Panc1 (cell line): ENCODE data around the gene NOTCH1. TPM values are rescaled to one million over a fixed set of nuclear protein-coding genes. Genes with fewer than 3 reads are reported as not detected.

ENCODE experiments used
- ATAC-seq: fragments of 200-7000 bp; cut with Tn5 transposase; 2 replicates; pipeline ENCODE4 v1.9.1; 2020; ENCODE audit warnings: mild to moderate bottlenecking, moderate library complexity
- BruUV-seq: library from RNA; stranded (reverse); fragments of 400-500 nt; replicated peaks from 2 replicates; lab custom pipeline; 2021; lab: Mats Ljungman, UMichigan
- CTCF ChIA-PET: fragments of 300-600 bp; sonication (Branson Sonifier 250); formaldehyde crosslinking; loops from one replicate; lab custom pipeline; 2022; ENCODE audit warnings: antibody characterized with exemption; lab: Charles Lee
- POLR2A ChIA-PET: fragments of 300-600 bp; sonication (Branson Sonifier 250); formaldehyde crosslinking; loops from one replicate; lab custom pipeline; 2022; ENCODE audit warnings: antibody characterized with exemption; lab: Charles Lee
- DNase-seq: peaks from one replicate; pipeline ENCODE4 v3.0.0-alpha.2; 2010; ENCODE audit warnings: low read depth, low spot score
- H3K27ac ChIP-seq: 2 replicates; pipeline ENCODE4 v1.5.1; 2011; ENCODE audit warnings: mild to moderate bottlenecking, low read length, inconsistent platforms
- H3K27me3 ChIP-seq: fragments of 200-500 bp; sonication (Bioruptor generic); 2 replicates; pipeline ENCODE4 v1.6.0; 2014; ENCODE audit warnings: low read length, inconsistent platforms; ENCODE audit not compliant: control insufficient read depth, insufficient read depth
- H3K36me3 ChIP-seq: fragments of 200-500 bp; sonication (Bioruptor generic); 2 replicates; pipeline ENCODE4 v1.5.1; 2014; ENCODE audit warnings: inconsistent platforms, mild to moderate bottlenecking, low read length, moderate library complexity; ENCODE audit not compliant: control insufficient read depth, insufficient read depth
- H3K4me1 ChIP-seq: 2 replicates; pipeline ENCODE4 v1.5.1; 2011; ENCODE audit warnings: inconsistent platforms, mild to moderate bottlenecking, low read length, moderate library complexity; ENCODE audit not compliant: control insufficient read depth, insufficient read depth
- H3K4me3 ChIP-seq, 2 experiments: 2 replicates each; pipeline ENCODE4 v1.5.1; 2011 to 2012; ENCODE audit warnings: low read depth in 2 of 2, low read length in 2 of 2, mild to moderate bottlenecking in 2 of 2, inconsistent platforms in 1 of 2, moderate library complexity in 1 of 2
- H3K9me3 ChIP-seq: fragments of 200-500 bp; sonication (Bioruptor generic); 2 replicates; pipeline ENCODE4 v1.5.1; 2014; ENCODE audit warnings: low read depth, mild to moderate bottlenecking, inconsistent platforms, low read length, moderate library complexity; ENCODE audit not compliant: control insufficient read depth, insufficient read depth
- POLR2AphosphoS5 ChIP-seq: IDR thresholded peaks from 2 replicates; pipeline ENCODE4 v1.6.1; 2012; ENCODE audit warnings: mild to moderate bottlenecking, low read depth, low read length, moderate library complexity
- SIN3A ChIP-seq: IDR thresholded peaks from 2 replicates; pipeline ENCODE4 v1.6.1; 2012; ENCODE audit warnings: low read depth, mild to moderate bottlenecking, low read length, moderate library complexity, borderline replicate concordance; ENCODE audit not compliant: insufficient read depth
- TCF7L2 ChIP-seq: IDR thresholded peaks from 2 replicates; pipeline ENCODE4 v1.6.1; 2011; ENCODE audit warnings: mild to moderate bottlenecking, low read depth, low read length, inconsistent platforms
- in situ Hi-C: cut with HindIII; loops from 2 replicates; pipeline ENCODE4 v1.10.0; 2016; ENCODE audit warnings: low sequenced_read_pairs, low pct_unique_long_range_greater_than_20kb
- intact Hi-C: fragments of 100-400 bp; cut with micrococcal nuclease; formaldehyde crosslinking; loops from one replicate; pipeline ENCODE4 v1.10.0; 2022; ENCODE audit not compliant: unreplicated experiment
- total RNA-seq: library from RNA; stranded (reverse); gene quantifications from one replicate; pipeline ENCODE4 v1.2.1, GENCODE V29; 2021; ENCODE audit not compliant: unreplicated experiment
- TF ChIP-seq, protein P1 (sequence below), 2 experiments: IDR thresholded peaks; 2 replicates each; pipeline ENCODE4 v1.6.1; 2011 to 2012; ENCODE audit warnings: low read depth in 2 of 2, control low read depth in 1 of 2, low read length in 1 of 2, mild to moderate bottlenecking in 1 of 2, moderate library complexity in 1 of 2; ENCODE audit not compliant: insufficient read depth in 1 of 2
- TF ChIP-seq, protein P2 (sequence below): fragments of 450-650 bp; IDR thresholded peaks from 2 replicates; pipeline ENCODE4 v1.5.1; 2017; ENCODE audit warnings: mild to moderate bottlenecking

Gene NOTCH1
- total RNA-seq, 1 experiment from 2014 or later: 13.4 TPM

DNA sequence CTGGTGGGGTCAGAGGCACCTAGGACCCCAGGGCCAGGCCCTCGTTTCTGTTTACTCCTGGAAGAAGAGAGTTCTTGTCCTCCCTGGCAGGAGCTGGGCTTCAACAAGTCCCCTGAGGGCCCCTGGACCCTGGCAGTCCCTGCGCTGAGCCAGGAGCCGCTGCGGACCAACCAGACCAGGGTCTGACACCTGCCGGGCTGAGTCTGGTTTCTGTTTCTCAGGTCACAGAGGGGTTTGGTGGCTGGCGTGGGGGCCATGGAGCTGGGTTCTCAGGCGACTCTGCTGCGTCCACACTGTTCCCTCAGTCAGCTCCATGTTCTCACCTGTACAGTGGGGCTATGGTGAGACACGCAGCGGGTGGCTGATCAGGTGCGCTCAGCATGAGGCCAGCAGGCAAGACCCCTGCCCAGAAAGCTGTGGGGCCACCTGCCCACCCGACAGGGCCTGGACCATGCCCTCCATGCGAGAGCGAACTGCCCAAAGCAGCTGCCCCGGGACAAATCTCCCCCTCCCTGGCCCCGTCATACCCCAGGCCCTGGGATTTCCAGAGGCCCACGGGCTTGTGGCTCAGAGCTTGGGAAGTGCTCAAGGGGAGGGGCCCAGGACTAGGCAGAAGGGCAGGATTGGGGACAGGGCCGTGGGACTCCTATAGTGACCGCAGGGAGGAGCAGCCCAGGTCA lies 17.9 kb upstream of the NOTCH1 start:
- BruUV-seq: no TSS peak
- in situ Hi-C loops: no loop called here

DNA sequence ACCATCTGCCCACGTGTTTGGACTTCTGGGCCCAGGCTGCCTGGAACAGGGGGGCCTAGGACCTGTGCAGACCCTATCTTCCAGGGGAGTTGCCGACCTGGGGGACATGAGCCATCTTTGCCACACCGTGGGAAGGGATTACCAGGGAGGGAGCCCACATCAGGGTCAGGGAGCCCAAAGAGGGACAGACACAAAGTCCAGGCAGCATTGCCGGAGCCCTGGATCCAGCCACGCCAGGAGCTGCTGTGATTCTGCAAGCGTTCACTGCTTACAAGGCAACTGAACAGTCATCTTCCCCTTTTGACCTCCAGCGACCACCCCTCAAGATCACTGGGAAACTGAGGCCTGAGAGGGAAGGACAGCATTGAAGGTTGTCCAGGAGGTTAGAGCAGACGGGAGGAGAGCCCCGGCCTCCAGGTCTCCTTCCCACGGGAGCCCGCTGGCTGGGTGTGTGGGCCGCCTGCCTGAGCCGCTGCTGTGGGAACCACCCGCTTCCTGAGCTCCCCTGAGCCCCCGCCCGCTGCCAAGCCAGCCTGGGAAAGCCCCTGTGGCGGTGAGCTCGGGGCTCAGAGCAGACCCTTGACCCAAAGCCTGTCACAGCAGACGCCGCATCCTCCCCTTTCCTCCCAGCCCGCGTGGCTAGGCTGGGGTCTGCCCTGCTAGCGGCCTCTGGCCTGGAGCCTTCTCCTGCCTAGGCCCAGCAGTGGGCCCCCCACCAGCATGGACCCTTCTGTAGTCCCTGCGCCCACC lies 17.1 kb upstream of the NOTCH1 start:
- in situ Hi-C loops: no loop called here
- H3K27ac ChIP-seq: no peak overlapping the region
- no peak for DNase-seq
- CTCF ChIA-PET: no interaction called here
- POLR2A ChIA-PET: no interaction called here
- peaks cover 4% of the 10 kb centered on the region for H3K4me1 ChIP-seq
- intact Hi-C loops: no loop called here
- no peak overlapping the region for H3K4me3 ChIP-seq
- H3K9me3 ChIP-seq: no peaks in the 10 kb centered on the region
- H3K36me3 ChIP-seq: no peaks in the 10 kb centered on the region
- no peaks in the 10 kb centered on the region for H3K27me3 ChIP-seq
- no TSS peak for BruUV-seq
- ATAC-seq: no peak
- TF ChIP-seq SIN3A (no peak), TCF7L2 (no peak), POLR2AphosphoS5 (no peak)
- TF ChIP-seq, protein P1, sequence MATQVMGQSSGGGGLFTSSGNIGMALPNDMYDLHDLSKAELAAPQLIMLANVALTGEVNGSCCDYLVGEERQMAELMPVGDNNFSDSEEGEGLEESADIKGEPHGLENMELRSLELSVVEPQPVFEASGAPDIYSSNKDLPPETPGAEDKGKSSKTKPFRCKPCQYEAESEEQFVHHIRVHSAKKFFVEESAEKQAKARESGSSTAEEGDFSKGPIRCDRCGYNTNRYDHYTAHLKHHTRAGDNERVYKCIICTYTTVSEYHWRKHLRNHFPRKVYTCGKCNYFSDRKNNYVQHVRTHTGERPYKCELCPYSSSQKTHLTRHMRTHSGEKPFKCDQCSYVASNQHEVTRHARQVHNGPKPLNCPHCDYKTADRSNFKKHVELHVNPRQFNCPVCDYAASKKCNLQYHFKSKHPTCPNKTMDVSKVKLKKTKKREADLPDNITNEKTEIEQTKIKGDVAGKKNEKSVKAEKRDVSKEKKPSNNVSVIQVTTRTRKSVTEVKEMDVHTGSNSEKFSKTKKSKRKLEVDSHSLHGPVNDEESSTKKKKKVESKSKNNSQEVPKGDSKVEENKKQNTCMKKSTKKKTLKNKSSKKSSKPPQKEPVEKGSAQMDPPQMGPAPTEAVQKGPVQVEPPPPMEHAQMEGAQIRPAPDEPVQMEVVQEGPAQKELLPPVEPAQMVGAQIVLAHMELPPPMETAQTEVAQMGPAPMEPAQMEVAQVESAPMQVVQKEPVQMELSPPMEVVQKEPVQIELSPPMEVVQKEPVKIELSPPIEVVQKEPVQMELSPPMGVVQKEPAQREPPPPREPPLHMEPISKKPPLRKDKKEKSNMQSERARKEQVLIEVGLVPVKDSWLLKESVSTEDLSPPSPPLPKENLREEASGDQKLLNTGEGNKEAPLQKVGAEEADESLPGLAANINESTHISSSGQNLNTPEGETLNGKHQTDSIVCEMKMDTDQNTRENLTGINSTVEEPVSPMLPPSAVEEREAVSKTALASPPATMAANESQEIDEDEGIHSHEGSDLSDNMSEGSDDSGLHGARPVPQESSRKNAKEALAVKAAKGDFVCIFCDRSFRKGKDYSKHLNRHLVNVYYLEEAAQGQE (IDR thresholded peaks at IDR 0.05; ENCODE audit: insufficient read depth in 1 of 2, low read depth in 2 of 2, low read length in 1 of 2): no peak
- TF ChIP-seq, protein P2, sequence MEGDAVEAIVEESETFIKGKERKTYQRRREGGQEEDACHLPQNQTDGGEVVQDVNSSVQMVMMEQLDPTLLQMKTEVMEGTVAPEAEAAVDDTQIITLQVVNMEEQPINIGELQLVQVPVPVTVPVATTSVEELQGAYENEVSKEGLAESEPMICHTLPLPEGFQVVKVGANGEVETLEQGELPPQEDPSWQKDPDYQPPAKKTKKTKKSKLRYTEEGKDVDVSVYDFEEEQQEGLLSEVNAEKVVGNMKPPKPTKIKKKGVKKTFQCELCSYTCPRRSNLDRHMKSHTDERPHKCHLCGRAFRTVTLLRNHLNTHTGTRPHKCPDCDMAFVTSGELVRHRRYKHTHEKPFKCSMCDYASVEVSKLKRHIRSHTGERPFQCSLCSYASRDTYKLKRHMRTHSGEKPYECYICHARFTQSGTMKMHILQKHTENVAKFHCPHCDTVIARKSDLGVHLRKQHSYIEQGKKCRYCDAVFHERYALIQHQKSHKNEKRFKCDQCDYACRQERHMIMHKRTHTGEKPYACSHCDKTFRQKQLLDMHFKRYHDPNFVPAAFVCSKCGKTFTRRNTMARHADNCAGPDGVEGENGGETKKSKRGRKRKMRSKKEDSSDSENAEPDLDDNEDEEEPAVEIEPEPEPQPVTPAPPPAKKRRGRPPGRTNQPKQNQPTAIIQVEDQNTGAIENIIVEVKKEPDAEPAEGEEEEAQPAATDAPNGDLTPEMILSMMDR: no peak

More for the DNA sequence above, 17.9 kb upstream of the NOTCH1 start:
- ATAC-seq (no peak), DNase-seq (no peak)
- Histone ChIP-seq H3K27me3 (no peaks in the 10 kb centered on the region), H3K36me3 (no peaks in the 10 kb centered on the region), H3K27ac (no peak overlapping the region), H3K4me3 (no peak overlapping the region), H3K9me3 (no peaks in the 10 kb centered on the region), H3K4me1 (peaks cover 13% of the 10 kb centered on the region)
- TF ChIP-seq, protein P1 (IDR thresholded peaks at IDR 0.05; ENCODE audit: insufficient read depth in 1 of 2, low read depth in 2 of 2, low read length in 1 of 2): no peak
- TF ChIP-seq, protein P2: no peak
- TF ChIP-seq SIN3A: no peak
- no peak for TF ChIP-seq TCF7L2
- TF ChIP-seq POLR2AphosphoS5: no peak
- ChIA-PET CTCF (no interaction called here), POLR2A (no interaction called here)
- intact Hi-C loops: no loop called here
